ENCODE data around the gene INPP5K.
"Not testable (repeated sequence)": the region's sequence is repeated elsewhere in the genome, so short reads cannot be mapped to it uniquely, and the experiment has no call there.

Gene INPP5K

GRCh38 chr17:1526876-1527275 is 10.5 kb upstream of the INPP5K start:
- not testable (repeated sequence) for H3K4me1 ChIP-seq (ENCODE audit: control insufficient read depth in 1 of 2, insufficient read depth in 2 of 2, low read length in 2 of 2); H3K4me3 ChIP-seq (ENCODE audit: low read depth in 1 of 2, low read length in 2 of 2); H3K27ac ChIP-seq (ENCODE audit: low read depth, low read length); H3K9me3 ChIP-seq (ENCODE audit: control insufficient read depth in 1 of 2, low read length in 2 of 2); H3K27me3 ChIP-seq (ENCODE audit: control insufficient read depth in 1 of 2, insufficient read depth in 2 of 2, low read length in 2 of 2); H3K9ac ChIP-seq (ENCODE audit: low read depth in 1 of 2, low read length in 2 of 2)
- H3K36me3 ChIP-seq (ENCODE audit: control insufficient read depth in 1 of 2, insufficient read depth in 2 of 2, low read length in 2 of 2) = peaks cover 18 to 39% of the 10 kb centered on the region in 2 donors

GRCh38 chr17:1522626-1523025 is 6.2 kb upstream of the INPP5K start:
- H3K27me3 ChIP-seq (ENCODE audit: control insufficient read depth in 1 of 2, insufficient read depth in 2 of 2, low read length in 2 of 2) = no peaks in the 10 kb centered on the region
- no peak overlapping the region for H3K27ac ChIP-seq (ENCODE audit: low read depth, low read length)
- peaks cover 15 to 38% of the 10 kb centered on the region in 2 donors for H3K36me3 ChIP-seq (ENCODE audit: control insufficient read depth in 1 of 2, insufficient read depth in 2 of 2, low read length in 2 of 2)
- H3K9me3 ChIP-seq (ENCODE audit: control insufficient read depth in 1 of 2, low read length in 2 of 2) = no peaks in the 10 kb centered on the region
- no peak overlapping the region for H3K4me3 ChIP-seq (ENCODE audit: low read depth in 1 of 2, low read length in 2 of 2)
- H3K9ac ChIP-seq (ENCODE audit: low read depth in 1 of 2, low read length in 2 of 2) = no peak overlapping the region
- H3K4me1 ChIP-seq (ENCODE audit: control insufficient read depth in 1 of 2, insufficient read depth in 2 of 2, low read length in 2 of 2) = peaks cover 0 to 2% of the 10 kb centered on the region in 2 donors

DNA sequence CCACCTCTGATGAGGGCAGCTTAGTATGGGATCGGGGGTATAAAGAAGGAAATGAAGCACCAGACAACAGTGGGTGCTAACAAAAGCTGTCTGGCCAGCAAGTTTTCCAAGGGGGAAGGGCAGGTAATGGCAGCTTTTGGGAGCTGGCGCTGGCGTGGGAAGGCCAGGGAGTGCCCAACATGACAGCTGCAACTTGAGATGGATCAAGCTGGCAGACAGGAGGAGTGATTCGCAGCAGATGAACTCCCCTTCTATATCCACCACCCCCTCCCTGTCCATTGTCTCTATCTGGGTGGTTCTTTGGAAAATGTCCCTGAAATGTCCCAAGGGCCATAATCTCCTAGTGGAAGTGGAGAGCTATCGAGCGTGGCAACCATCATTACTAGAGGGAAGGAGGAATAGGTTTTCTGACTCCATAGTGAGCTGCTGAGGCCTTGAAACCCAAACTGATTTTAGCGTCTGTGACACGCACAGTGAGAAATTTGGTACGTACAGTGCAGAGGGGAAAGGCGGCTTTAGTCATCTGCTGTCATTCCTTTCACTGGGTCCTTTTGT is 4.8 kb upstream of the INPP5K start:
- Histone ChIP-seq H3K27me3 (ENCODE audit: control insufficient read depth in 1 of 2, insufficient read depth in 2 of 2, low read length in 2 of 2) (no peaks in the 10 kb centered on the region), H3K36me3 (ENCODE audit: control insufficient read depth in 1 of 2, insufficient read depth in 2 of 2, low read length in 2 of 2) (peaks cover 15 to 38% of the 10 kb centered on the region in 2 donors), H3K27ac (ENCODE audit: low read depth, low read length) (no peak overlapping the region), H3K4me3 (ENCODE audit: low read depth in 1 of 2, low read length in 2 of 2) (no peak overlapping the region), H3K9me3 (ENCODE audit: control insufficient read depth in 1 of 2, low read length in 2 of 2) (no peaks in the 10 kb centered on the region), H3K4me1 (ENCODE audit: control insufficient read depth in 1 of 2, insufficient read depth in 2 of 2, low read length in 2 of 2) (peaks cover 0 to 5% of the 10 kb centered on the region in 2 donors), H3K9ac (ENCODE audit: low read depth in 1 of 2, low read length in 2 of 2) (no peak overlapping the region)

GRCh38 chr17:1519678-1520077 is 3.3 kb upstream of the INPP5K start:
- Histone ChIP-seq H3K4me3 (ENCODE audit: low read depth in 1 of 2, low read length in 2 of 2) (no peak overlapping the region), H3K36me3 (ENCODE audit: control insufficient read depth in 1 of 2, insufficient read depth in 2 of 2, low read length in 2 of 2) (peaks cover 15 to 32% of the 10 kb centered on the region in 2 donors), H3K4me1 (ENCODE audit: control insufficient read depth in 1 of 2, insufficient read depth in 2 of 2, low read length in 2 of 2) (peaks cover 8 to 17% of the 10 kb centered on the region in 2 donors), H3K9me3 (ENCODE audit: control insufficient read depth in 1 of 2, low read length in 2 of 2) (no peaks in the 10 kb centered on the region), H3K27me3 (ENCODE audit: control insufficient read depth in 1 of 2, insufficient read depth in 2 of 2, low read length in 2 of 2) (no peaks in the 10 kb centered on the region), H3K27ac (ENCODE audit: low read depth, low read length) (no peak overlapping the region), H3K9ac (ENCODE audit: low read depth in 1 of 2, low read length in 2 of 2) (no peak overlapping the region)

GRCh38 chr17:1518410-1518809 is 2.0 kb upstream of the INPP5K start:
- Histone ChIP-seq H3K36me3 (ENCODE audit: control insufficient read depth in 1 of 2, insufficient read depth in 2 of 2, low read length in 2 of 2) (peaks cover 19 to 34% of the 10 kb centered on the region in 2 donors), H3K9ac (ENCODE audit: low read depth in 1 of 2, low read length in 2 of 2) (no peak overlapping the region), H3K4me3 (ENCODE audit: low read depth in 1 of 2, low read length in 2 of 2) (no peak overlapping the region), H3K9me3 (ENCODE audit: control insufficient read depth in 1 of 2, low read length in 2 of 2) (no peaks in the 10 kb centered on the region), H3K27me3 (ENCODE audit: control insufficient read depth in 1 of 2, insufficient read depth in 2 of 2, low read length in 2 of 2) (no peaks in the 10 kb centered on the region), H3K4me1 (ENCODE audit: control insufficient read depth in 1 of 2, insufficient read depth in 2 of 2, low read length in 2 of 2) (peaks cover 11 to 25% of the 10 kb centered on the region in 2 donors), H3K27ac (ENCODE audit: low read depth, low read length) (no peak overlapping the region)

DNA sequence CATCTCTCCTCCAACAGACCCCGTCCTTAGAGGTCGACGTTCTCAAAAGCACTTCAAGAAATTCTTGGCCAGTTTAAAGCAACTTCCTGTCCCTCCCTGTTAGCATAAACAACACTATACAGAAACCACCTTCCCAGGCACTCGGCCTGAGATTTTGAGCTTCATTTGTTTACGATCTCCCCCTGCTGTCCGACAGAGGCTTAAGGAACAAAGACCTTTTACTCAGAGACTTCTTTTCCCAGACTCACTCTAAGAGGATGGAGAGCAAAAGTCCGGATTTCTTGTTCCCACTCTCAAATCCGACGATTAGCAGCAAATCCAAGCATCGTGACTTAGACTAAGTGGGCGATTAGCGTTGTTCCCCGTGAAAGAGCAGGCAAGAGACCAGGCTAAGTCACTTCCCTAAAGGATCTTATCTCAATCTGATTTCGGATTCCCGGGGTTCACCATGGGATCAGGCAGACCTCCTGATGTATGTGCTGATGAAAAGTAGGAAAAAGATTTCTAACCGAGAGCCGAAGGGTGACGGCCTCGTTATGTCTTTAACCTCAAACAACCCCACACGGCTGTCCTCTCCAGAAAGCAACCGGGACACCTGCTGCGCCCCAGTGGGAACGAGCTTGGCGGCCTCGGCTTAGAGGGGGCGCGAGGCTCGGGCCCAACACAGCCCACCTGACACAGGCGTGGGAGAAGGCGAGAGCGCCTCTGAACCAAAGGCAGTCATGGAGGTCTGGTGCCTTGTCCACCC is 598 bp downstream of the INPP5K start:
- Histone ChIP-seq H3K27ac (ENCODE audit: low read depth, low read length) (peak overlapping the region; percentile 90), H3K9ac (ENCODE audit: low read depth in 1 of 2, low read length in 2 of 2) (peak overlapping the region; percentile 84 to 97), H3K4me1 (ENCODE audit: control insufficient read depth in 1 of 2, insufficient read depth in 2 of 2, low read length in 2 of 2) (peaks cover 34 to 49% of the 10 kb centered on the region in 2 donors), H3K27me3 (ENCODE audit: control insufficient read depth in 1 of 2, insufficient read depth in 2 of 2, low read length in 2 of 2) (no peaks in the 10 kb centered on the region), H3K4me3 (ENCODE audit: low read depth in 1 of 2, low read length in 2 of 2) (peak overlapping the region; percentile 86 to 96), H3K36me3 (ENCODE audit: control insufficient read depth in 1 of 2, insufficient read depth in 2 of 2, low read length in 2 of 2) (peaks cover 9 to 32% of the 10 kb centered on the region in 2 donors), H3K9me3 (ENCODE audit: control insufficient read depth in 1 of 2, low read length in 2 of 2) (no peaks in the 10 kb centered on the region)

GRCh38 chr17:1512351-1512750 is 4.1 kb downstream of the INPP5K start:
- peak overlapping the region; percentile 12 to 53 for H3K9ac ChIP-seq (ENCODE audit: low read depth in 1 of 2, low read length in 2 of 2)
- no peaks in the 10 kb centered on the region for H3K9me3 ChIP-seq (ENCODE audit: control insufficient read depth in 1 of 2, low read length in 2 of 2)
- H3K4me3 ChIP-seq (ENCODE audit: low read depth in 1 of 2, low read length in 2 of 2) = no peak overlapping the region
- peak overlapping the region; percentile 74 for H3K27ac ChIP-seq (ENCODE audit: low read depth, low read length)
- H3K27me3 ChIP-seq (ENCODE audit: control insufficient read depth in 1 of 2, insufficient read depth in 2 of 2, low read length in 2 of 2) = no peaks in the 10 kb centered on the region
- H3K36me3 ChIP-seq (ENCODE audit: control insufficient read depth in 1 of 2, insufficient read depth in 2 of 2, low read length in 2 of 2) = peaks cover 13 to 31% of the 10 kb centered on the region in 2 donors
- peaks cover 48 to 56% of the 10 kb centered on the region in 2 donors for H3K4me1 ChIP-seq (ENCODE audit: control insufficient read depth in 1 of 2, insufficient read depth in 2 of 2, low read length in 2 of 2)

GRCh38 chr17:1511756-1512321 is 4.6 kb downstream of the INPP5K start:
- Histone ChIP-seq H3K36me3 (ENCODE audit: control insufficient read depth in 1 of 2, insufficient read depth in 2 of 2, low read length in 2 of 2) (peaks cover 16 to 31% of the 10 kb centered on the region in 2 donors), H3K27me3 (ENCODE audit: control insufficient read depth in 1 of 2, insufficient read depth in 2 of 2, low read length in 2 of 2) (no peaks in the 10 kb centered on the region), H3K9ac (ENCODE audit: low read depth in 1 of 2, low read length in 2 of 2) (peak overlapping the region; percentile 12 to 53), H3K4me1 (ENCODE audit: control insufficient read depth in 1 of 2, insufficient read depth in 2 of 2, low read length in 2 of 2) (peaks cover 48 to 56% of the 10 kb centered on the region in 2 donors), H3K27ac (ENCODE audit: low read depth, low read length) (peak overlapping the region; percentile 74), H3K9me3 (ENCODE audit: control insufficient read depth in 1 of 2, low read length in 2 of 2) (no peaks in the 10 kb centered on the region), H3K4me3 (ENCODE audit: low read depth in 1 of 2, low read length in 2 of 2) (no peak overlapping the region)

GRCh38 chr17:1511290-1511689 is 5.1 kb downstream of the INPP5K start:
- H3K9ac ChIP-seq (ENCODE audit: low read depth in 1 of 2, low read length in 2 of 2) = peak overlapping the region in 1 of 2 donors; percentile 0
- H3K27me3 ChIP-seq (ENCODE audit: control insufficient read depth in 1 of 2, insufficient read depth in 2 of 2, low read length in 2 of 2) = no peaks in the 10 kb centered on the region
- peaks cover 48 to 56% of the 10 kb centered on the region in 2 donors for H3K4me1 ChIP-seq (ENCODE audit: control insufficient read depth in 1 of 2, insufficient read depth in 2 of 2, low read length in 2 of 2)
- H3K36me3 ChIP-seq (ENCODE audit: control insufficient read depth in 1 of 2, insufficient read depth in 2 of 2, low read length in 2 of 2) = peaks cover 22 to 31% of the 10 kb centered on the region in 2 donors
- no peak overlapping the region for H3K4me3 ChIP-seq (ENCODE audit: low read depth in 1 of 2, low read length in 2 of 2)
- H3K27ac ChIP-seq (ENCODE audit: low read depth, low read length) = peak overlapping the region; percentile 41
- H3K9me3 ChIP-seq (ENCODE audit: control insufficient read depth in 1 of 2, low read length in 2 of 2) = no peaks in the 10 kb centered on the region

GRCh38 chr17:1509290-1509881 is 7.0 kb downstream of the INPP5K start:
- H3K9ac ChIP-seq (ENCODE audit: low read depth in 1 of 2, low read length in 2 of 2) = no peak overlapping the region
- H3K9me3 ChIP-seq (ENCODE audit: control insufficient read depth in 1 of 2, low read length in 2 of 2) = no peaks in the 10 kb centered on the region
- H3K4me3 ChIP-seq (ENCODE audit: low read depth in 1 of 2, low read length in 2 of 2) = peak overlapping the region in 1 of 2 donors; percentile 25
- no peaks in the 10 kb centered on the region for H3K27me3 ChIP-seq (ENCODE audit: control insufficient read depth in 1 of 2, insufficient read depth in 2 of 2, low read length in 2 of 2)
- H3K36me3 ChIP-seq (ENCODE audit: control insufficient read depth in 1 of 2, insufficient read depth in 2 of 2, low read length in 2 of 2) = peaks cover 26 to 38% of the 10 kb centered on the region in 2 donors
- H3K27ac ChIP-seq (ENCODE audit: low read depth, low read length) = no peak overlapping the region
- peaks cover 40% of the 10 kb centered on the region in 2 donors for H3K4me1 ChIP-seq (ENCODE audit: control insufficient read depth in 1 of 2, insufficient read depth in 2 of 2, low read length in 2 of 2)

Measured in duodenal mucosa (tissue), 2 donors.